ENCODE measurements around the gene RAPGEF5.

Gene RAPGEF5

DNA sequence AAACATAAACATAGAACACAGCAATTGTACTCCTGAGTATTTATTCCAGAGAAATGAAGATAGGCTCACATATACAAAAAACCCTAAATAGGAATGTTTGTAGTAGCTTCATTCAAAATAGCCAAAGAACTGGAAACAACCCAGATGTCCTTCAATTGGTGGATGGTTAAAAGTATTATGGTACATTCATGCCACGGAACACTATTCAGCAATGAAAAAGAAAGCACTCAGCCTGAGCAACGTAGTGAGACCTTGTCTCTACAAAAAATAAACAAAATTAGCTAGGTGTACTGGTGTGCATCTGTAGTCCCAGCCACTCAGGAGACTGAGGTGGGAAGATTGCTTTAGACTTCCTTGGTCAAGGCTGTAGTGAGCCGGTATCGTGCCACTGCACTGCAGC is 94.4 kb downstream of the RAPGEF5 start:
- H3K9me3 ChIP-seq (ENCODE audit: insufficient read depth, low read depth, low read length) = no peaks in the 10 kb centered on the region
- H2BK5ac ChIP-seq (ENCODE audit: low read depth, low read length, poor library complexity) = no peak overlapping the region
- H3K23ac ChIP-seq (ENCODE audit: low read length) = no peak overlapping the region
- H3K27me3 ChIP-seq (ENCODE audit: insufficient read depth, low read length) = no peaks in the 10 kb centered on the region
- DNase-seq = no peak
- no peaks in the 10 kb centered on the region for H3K36me3 ChIP-seq (ENCODE audit: control insufficient read depth in 1 of 2, insufficient read depth in 2 of 2, low read length in 2 of 2)
- H3K4me3 ChIP-seq (ENCODE audit: low read depth, low read length) = no peak overlapping the region
- H3K4ac ChIP-seq (ENCODE audit: low read depth, low read length) = no peak overlapping the region
- no peak overlapping the region for H2BK120ac ChIP-seq (ENCODE audit: insufficient read depth, low read length, poor library complexity)
- H3K9ac ChIP-seq (ENCODE audit: low read length) = no peak overlapping the region
- H3K79me2 ChIP-seq (ENCODE audit: control insufficient read depth, insufficient read depth, low read length, poor library complexity) = no peaks in the 10 kb centered on the region
- H2AFZ ChIP-seq (ENCODE audit: insufficient read depth, low read length, poor library complexity) = no peak overlapping the region
- H4K8ac ChIP-seq (ENCODE audit: low read depth, low read length) = no peak overlapping the region
- no CpG with 5 or more reads among the region's 4 CpGs for WGBS (ENCODE audit: extremely low coverage, insufficient coverage, insufficient read length)
- H3K14ac ChIP-seq (ENCODE audit: low read length) = no peak overlapping the region
- no peaks in the 10 kb centered on the region for H3K4me1 ChIP-seq (ENCODE audit: control insufficient read depth in 1 of 2, insufficient read depth in 2 of 2, low read length in 2 of 2)
- H2AK5ac ChIP-seq (ENCODE audit: low read length) = no peak overlapping the region
- no peak overlapping the region for H3K27ac ChIP-seq (ENCODE audit: low read depth, low read length)
- no peak overlapping the region for H3K4me2 ChIP-seq (ENCODE audit: low read length)
- no peaks in the 10 kb centered on the region for H3K79me1 ChIP-seq (ENCODE audit: low read length)
- H4K91ac ChIP-seq (ENCODE audit: low read depth, low read length) = no peak overlapping the region
- H3K18ac ChIP-seq (ENCODE audit: low read length) = no peak overlapping the region
- no peak overlapping the region for H4K12ac ChIP-seq (ENCODE audit: low read depth, low read length)
- no peak overlapping the region for H2BK12ac ChIP-seq (ENCODE audit: low read length)

GRCh38 chr7:22256541-22257096 is 100.3 kb downstream of the RAPGEF5 start:
- H3K27ac ChIP-seq (ENCODE audit: low read depth, low read length) = no peak overlapping the region
- H4K8ac ChIP-seq (ENCODE audit: low read depth, low read length) = no peak overlapping the region
- DNase-seq = no peak
- H3K9ac ChIP-seq (ENCODE audit: low read length) = no peak overlapping the region
- H3K79me1 ChIP-seq (ENCODE audit: low read length) = no peaks in the 10 kb centered on the region
- H3K36me3 ChIP-seq (ENCODE audit: control insufficient read depth in 1 of 2, insufficient read depth in 2 of 2, low read length in 2 of 2) = no peaks in the 10 kb centered on the region
- no peaks in the 10 kb centered on the region for H3K27me3 ChIP-seq (ENCODE audit: insufficient read depth, low read length)
- no CpG with 5 or more reads among the region's 2 CpGs for WGBS (ENCODE audit: extremely low coverage, insufficient coverage, insufficient read length)
- no peak overlapping the region for H2BK5ac ChIP-seq (ENCODE audit: low read depth, low read length, poor library complexity)
- no peak overlapping the region for H4K12ac ChIP-seq (ENCODE audit: low read depth, low read length)
- H4K91ac ChIP-seq (ENCODE audit: low read depth, low read length) = no peak overlapping the region
- H3K4me3 ChIP-seq (ENCODE audit: low read depth, low read length) = no peak overlapping the region
- H3K18ac ChIP-seq (ENCODE audit: low read length) = no peak overlapping the region
- H3K4me1 ChIP-seq (ENCODE audit: control insufficient read depth in 1 of 2, insufficient read depth in 2 of 2, low read length in 2 of 2) = no peaks in the 10 kb centered on the region
- H2BK120ac ChIP-seq (ENCODE audit: insufficient read depth, low read length, poor library complexity) = no peak overlapping the region
- no peak overlapping the region for H3K4me2 ChIP-seq (ENCODE audit: low read length)
- no peaks in the 10 kb centered on the region for H3K79me2 ChIP-seq (ENCODE audit: control insufficient read depth, insufficient read depth, low read length, poor library complexity)
- H3K23ac ChIP-seq (ENCODE audit: low read length) = no peak overlapping the region
- no peak overlapping the region for H3K4ac ChIP-seq (ENCODE audit: low read depth, low read length)
- H2AK5ac ChIP-seq (ENCODE audit: low read length) = no peak overlapping the region
- no peak overlapping the region for H2BK12ac ChIP-seq (ENCODE audit: low read length)
- no peak overlapping the region for H2AFZ ChIP-seq (ENCODE audit: insufficient read depth, low read length, poor library complexity)
- H3K14ac ChIP-seq (ENCODE audit: low read length) = no peak overlapping the region
- no peaks in the 10 kb centered on the region for H3K9me3 ChIP-seq (ENCODE audit: insufficient read depth, low read depth, low read length)

DNA sequence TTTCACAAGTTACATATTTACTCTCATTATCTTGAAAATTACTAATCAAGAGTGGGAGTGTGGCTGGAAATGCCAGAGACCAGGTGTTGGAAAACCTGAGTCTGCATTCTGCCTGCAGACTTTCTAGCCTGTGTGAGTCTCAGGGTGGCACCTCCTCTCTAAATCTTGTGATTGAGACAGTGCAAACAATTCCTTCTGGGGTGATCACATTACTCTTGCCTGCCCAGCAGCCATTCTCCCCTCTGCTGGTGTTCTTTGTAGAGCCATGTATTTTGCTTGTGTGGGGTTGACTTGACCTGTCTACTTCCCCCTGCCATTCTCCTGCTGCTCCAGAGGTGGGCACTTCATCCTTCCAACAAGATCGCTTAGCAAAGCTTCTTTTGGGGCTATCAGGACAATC is 101.1 kb downstream of the RAPGEF5 start:
- no peak overlapping the region for H4K8ac ChIP-seq (ENCODE audit: low read depth, low read length)
- WGBS (ENCODE audit: extremely low coverage, insufficient coverage, insufficient read length) = no CpG with 5 or more reads among the region's 1 CpG

DNA sequence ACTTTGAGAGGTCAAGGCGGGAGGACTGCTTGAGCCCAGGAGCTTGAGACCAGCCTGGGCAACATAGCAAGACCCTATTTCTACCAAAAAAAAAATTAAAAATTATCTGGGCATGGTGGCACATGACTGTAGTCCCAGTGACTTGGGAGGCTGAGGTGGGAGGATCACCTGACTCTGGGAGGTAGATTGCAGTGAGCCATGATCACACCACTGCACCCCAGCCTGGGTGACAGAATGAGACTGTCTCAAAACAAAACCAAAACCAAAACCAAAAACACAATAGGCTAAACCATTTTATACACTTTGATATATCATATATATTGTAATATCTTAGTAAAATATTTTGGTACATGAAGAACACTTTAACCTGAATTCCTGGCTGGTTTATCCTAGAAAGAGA is 101.6 kb downstream of the RAPGEF5 start:
- H3K4ac ChIP-seq (ENCODE audit: low read depth, low read length) = no peak overlapping the region
- WGBS (ENCODE audit: extremely low coverage, insufficient coverage, insufficient read length) = no CpG with 5 or more reads among the region's 1 CpG
- H3K9me3 ChIP-seq (ENCODE audit: insufficient read depth, low read depth, low read length) = no peaks in the 10 kb centered on the region
- DNase-seq = no peak
- no peak overlapping the region for H4K91ac ChIP-seq (ENCODE audit: low read depth, low read length)
- H3K4me2 ChIP-seq (ENCODE audit: low read length) = no peak overlapping the region
- H3K79me2 ChIP-seq (ENCODE audit: control insufficient read depth, insufficient read depth, low read length, poor library complexity) = no peaks in the 10 kb centered on the region
- H3K14ac ChIP-seq (ENCODE audit: low read length) = no peak overlapping the region
- no peak overlapping the region for H2BK5ac ChIP-seq (ENCODE audit: low read depth, low read length, poor library complexity)
- H3K27ac ChIP-seq (ENCODE audit: low read depth, low read length) = no peak overlapping the region
- H3K9ac ChIP-seq (ENCODE audit: low read length) = no peak overlapping the region
- no peak overlapping the region for H2BK12ac ChIP-seq (ENCODE audit: low read length)
- H3K23ac ChIP-seq (ENCODE audit: low read length) = no peak overlapping the region
- H3K18ac ChIP-seq (ENCODE audit: low read length) = no peak overlapping the region
- no peak overlapping the region for H4K12ac ChIP-seq (ENCODE audit: low read depth, low read length)
- H3K79me1 ChIP-seq (ENCODE audit: low read length) = no peaks in the 10 kb centered on the region
- H3K27me3 ChIP-seq (ENCODE audit: insufficient read depth, low read length) = no peaks in the 10 kb centered on the region
- H4K8ac ChIP-seq (ENCODE audit: low read depth, low read length) = no peak overlapping the region
- H3K36me3 ChIP-seq (ENCODE audit: control insufficient read depth in 1 of 2, insufficient read depth in 2 of 2, low read length in 2 of 2) = no peaks in the 10 kb centered on the region
- H2AFZ ChIP-seq (ENCODE audit: insufficient read depth, low read length, poor library complexity) = no peak overlapping the region
- H2BK120ac ChIP-seq (ENCODE audit: insufficient read depth, low read length, poor library complexity) = no peak overlapping the region
- H3K4me3 ChIP-seq (ENCODE audit: low read depth, low read length) = no peak overlapping the region
- no peak overlapping the region for H2AK5ac ChIP-seq (ENCODE audit: low read length)
- no peaks in the 10 kb centered on the region for H3K4me1 ChIP-seq (ENCODE audit: control insufficient read depth in 1 of 2, insufficient read depth in 2 of 2, low read length in 2 of 2)

More for the DNA sequence above, 101.1 kb downstream of the RAPGEF5 start:
- no peaks in the 10 kb centered on the region for H3K79me2 ChIP-seq (ENCODE audit: control insufficient read depth, insufficient read depth, low read length, poor library complexity)
- no peak overlapping the region for H3K27ac ChIP-seq (ENCODE audit: low read depth, low read length)
- no peak overlapping the region for H2AFZ ChIP-seq (ENCODE audit: insufficient read depth, low read length, poor library complexity)
- H4K91ac ChIP-seq (ENCODE audit: low read depth, low read length) = no peak overlapping the region
- no peak overlapping the region for H3K23ac ChIP-seq (ENCODE audit: low read length)
- H3K14ac ChIP-seq (ENCODE audit: low read length) = no peak overlapping the region
- H3K36me3 ChIP-seq (ENCODE audit: control insufficient read depth in 1 of 2, insufficient read depth in 2 of 2, low read length in 2 of 2) = no peaks in the 10 kb centered on the region
- no peak overlapping the region for H2BK120ac ChIP-seq (ENCODE audit: insufficient read depth, low read length, poor library complexity)
- no peak overlapping the region for H3K4me3 ChIP-seq (ENCODE audit: low read depth, low read length)
- H3K27me3 ChIP-seq (ENCODE audit: insufficient read depth, low read length) = no peaks in the 10 kb centered on the region
- no peak overlapping the region for H4K12ac ChIP-seq (ENCODE audit: low read depth, low read length)
- no peaks in the 10 kb centered on the region for H3K9me3 ChIP-seq (ENCODE audit: insufficient read depth, low read depth, low read length)
- no peak overlapping the region for H3K18ac ChIP-seq (ENCODE audit: low read length)
- no peaks in the 10 kb centered on the region for H3K4me1 ChIP-seq (ENCODE audit: control insufficient read depth in 1 of 2, insufficient read depth in 2 of 2, low read length in 2 of 2)
- H3K4ac ChIP-seq (ENCODE audit: low read depth, low read length) = no peak overlapping the region
- H2BK5ac ChIP-seq (ENCODE audit: low read depth, low read length, poor library complexity) = no peak overlapping the region
- DNase-seq = no peak
- H2BK12ac ChIP-seq (ENCODE audit: low read length) = no peak overlapping the region
- no peaks in the 10 kb centered on the region for H3K79me1 ChIP-seq (ENCODE audit: low read length)
- no peak overlapping the region for H3K4me2 ChIP-seq (ENCODE audit: low read length)
- H2AK5ac ChIP-seq (ENCODE audit: low read length) = no peak overlapping the region
- no peak overlapping the region for H3K9ac ChIP-seq (ENCODE audit: low read length)

Measured in trophoblast cell (in vitro differentiated cells and primary cell).